GM13976 (cell line): ENCODE results near the gene ATP8B2.
"Not testable (repeated sequence)": the region's sequence is repeated elsewhere in the genome, so short reads cannot be mapped to it uniquely, and the experiment has no call there.

Source experiments
- DNase-seq: peaks from one replicate; pipeline ENCODE4 v3.0.0; 2012; ENCODE audit warnings: low spot score
- CTCF ChIP-seq: IDR thresholded peaks from 2 replicates; pipeline ENCODE4 v1.5.1; 2012; ENCODE audit warnings: borderline replicate concordance, mild to moderate bottlenecking; ENCODE audit not compliant: insufficient read depth; ENCODE audit errors: extremely low read depth, missing control alignments, control extremely low read depth
- in situ Hi-C: fragments of 300-500 bp; cut with MboI; formaldehyde crosslinking; loops from one replicate; pipeline ENCODE4 v1.12.0; 2022; ENCODE audit warnings: low sequenced_read_pairs, mixed read lengths, inconsistent platforms; ENCODE audit not compliant: unreplicated experiment

Gene ATP8B2, protein sequence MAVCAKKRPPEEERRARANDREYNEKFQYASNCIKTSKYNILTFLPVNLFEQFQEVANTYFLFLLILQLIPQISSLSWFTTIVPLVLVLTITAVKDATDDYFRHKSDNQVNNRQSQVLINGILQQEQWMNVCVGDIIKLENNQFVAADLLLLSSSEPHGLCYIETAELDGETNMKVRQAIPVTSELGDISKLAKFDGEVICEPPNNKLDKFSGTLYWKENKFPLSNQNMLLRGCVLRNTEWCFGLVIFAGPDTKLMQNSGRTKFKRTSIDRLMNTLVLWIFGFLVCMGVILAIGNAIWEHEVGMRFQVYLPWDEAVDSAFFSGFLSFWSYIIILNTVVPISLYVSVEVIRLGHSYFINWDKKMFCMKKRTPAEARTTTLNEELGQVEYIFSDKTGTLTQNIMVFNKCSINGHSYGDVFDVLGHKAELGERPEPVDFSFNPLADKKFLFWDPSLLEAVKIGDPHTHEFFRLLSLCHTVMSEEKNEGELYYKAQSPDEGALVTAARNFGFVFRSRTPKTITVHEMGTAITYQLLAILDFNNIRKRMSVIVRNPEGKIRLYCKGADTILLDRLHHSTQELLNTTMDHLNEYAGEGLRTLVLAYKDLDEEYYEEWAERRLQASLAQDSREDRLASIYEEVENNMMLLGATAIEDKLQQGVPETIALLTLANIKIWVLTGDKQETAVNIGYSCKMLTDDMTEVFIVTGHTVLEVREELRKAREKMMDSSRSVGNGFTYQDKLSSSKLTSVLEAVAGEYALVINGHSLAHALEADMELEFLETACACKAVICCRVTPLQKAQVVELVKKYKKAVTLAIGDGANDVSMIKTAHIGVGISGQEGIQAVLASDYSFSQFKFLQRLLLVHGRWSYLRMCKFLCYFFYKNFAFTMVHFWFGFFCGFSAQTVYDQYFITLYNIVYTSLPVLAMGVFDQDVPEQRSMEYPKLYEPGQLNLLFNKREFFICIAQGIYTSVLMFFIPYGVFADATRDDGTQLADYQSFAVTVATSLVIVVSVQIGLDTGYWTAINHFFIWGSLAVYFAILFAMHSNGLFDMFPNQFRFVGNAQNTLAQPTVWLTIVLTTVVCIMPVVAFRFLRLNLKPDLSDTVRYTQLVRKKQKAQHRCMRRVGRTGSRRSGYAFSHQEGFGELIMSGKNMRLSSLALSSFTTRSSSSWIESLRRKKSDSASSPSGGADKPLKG

DNA sequence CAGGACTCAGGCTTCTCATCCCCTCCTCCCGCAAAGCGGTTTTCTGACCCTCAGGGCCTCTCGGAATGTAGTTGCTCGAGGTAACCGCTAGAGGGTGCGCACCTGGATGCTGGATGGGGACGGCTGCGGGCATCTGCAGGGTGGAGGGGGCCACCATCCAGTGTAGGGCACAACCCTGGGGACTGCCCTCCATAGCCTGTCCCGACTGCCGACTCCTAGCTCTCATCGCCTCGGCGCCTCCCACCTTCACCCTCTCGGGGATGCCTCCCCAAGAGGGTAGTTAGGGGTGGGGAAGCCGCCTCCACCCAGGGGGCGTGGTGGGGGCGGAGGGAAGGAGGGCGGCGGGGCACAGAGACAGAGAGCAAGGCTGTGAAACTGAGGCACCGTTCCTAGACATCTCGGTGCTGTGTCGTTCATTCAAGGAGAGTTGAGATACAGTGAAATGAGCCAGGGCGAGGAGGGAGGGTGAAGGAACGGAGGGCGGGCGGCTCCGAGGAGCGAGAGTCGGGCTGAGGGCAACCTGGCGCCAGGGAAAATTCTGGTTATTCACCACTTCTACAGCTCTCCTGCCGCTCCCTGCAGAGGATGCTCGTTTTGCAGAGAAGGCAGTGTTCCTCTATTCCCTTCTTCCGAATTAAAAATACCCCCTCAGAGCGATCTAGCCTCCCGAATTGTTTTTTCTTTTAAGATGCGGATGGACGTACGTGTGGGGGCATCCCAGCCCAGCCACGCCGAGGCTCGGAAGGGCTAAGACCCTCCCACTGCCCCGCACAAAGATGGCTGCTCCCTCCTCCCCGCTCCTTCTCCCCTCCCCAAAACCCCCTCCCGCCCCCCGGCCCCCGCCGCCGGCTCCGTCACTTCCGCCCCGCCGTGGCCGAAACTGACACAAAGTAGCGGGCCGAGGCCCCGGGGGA, at the start of gene ATP8B2:
ATP8B2 (plus strand) TSS at position 857 of the 914 bp plus-strand sequence. CDS start 2,617 bp downstream, outside the sequence.
- in situ Hi-C loops: no loop called here
- peak; percentile 92 for TF ChIP-seq CTCF
- DNase-seq: peak; percentile 91

GRCh38 chr1:154276797-154277196, 48.5 kb upstream of the ATP8B2 start:
- in situ Hi-C loops: no loop called here
- peak; percentile 20 for TF ChIP-seq CTCF
- DNase-seq: no peak

DNA sequence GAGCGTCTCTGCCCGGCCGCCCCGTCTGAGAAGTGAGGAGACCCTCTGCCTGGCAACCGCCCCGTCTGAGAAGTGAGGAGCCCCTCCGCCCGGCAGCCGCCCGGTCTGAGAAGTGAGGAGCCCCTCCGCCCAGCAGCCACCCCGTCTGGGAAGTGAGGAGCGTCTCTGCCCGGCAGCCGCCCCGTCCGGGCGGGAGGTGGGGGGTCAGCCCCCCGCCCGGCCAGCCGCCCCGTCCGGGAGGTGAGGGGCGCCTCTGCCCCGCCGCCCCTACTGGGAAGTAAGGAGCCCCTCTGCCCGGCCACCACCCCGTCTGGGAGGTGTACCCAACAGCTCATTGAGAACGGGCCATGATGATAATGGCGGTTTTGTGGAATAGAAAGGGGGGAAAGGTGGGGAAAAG, 37.7 kb upstream of the ATP8B2 start:
- DNase-seq, in situ Hi-C loops: not testable (repeated sequence)

DNA sequence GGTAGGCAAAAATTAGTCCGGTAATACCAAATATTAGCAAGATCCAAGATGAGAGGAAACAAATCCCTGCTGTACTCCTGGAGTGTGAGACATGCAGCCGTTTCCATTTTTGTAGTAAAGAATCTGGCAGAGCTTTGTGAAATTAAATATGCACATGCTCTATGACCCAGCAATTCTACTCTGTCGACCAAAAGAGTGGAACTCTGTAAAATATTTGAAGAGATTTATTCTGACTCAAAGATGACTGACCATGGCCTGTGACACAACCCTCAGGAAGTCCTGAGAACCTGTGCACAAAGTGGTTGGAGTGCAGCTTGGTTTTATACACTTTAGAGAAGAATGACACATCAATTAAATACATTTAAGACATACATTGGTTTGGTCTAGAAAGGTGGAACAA, 36.7 kb upstream of the ATP8B2 start:
- DNase-seq: no peak
- TF ChIP-seq CTCF: no peak
- in situ Hi-C loops: no loop called here

DNA sequence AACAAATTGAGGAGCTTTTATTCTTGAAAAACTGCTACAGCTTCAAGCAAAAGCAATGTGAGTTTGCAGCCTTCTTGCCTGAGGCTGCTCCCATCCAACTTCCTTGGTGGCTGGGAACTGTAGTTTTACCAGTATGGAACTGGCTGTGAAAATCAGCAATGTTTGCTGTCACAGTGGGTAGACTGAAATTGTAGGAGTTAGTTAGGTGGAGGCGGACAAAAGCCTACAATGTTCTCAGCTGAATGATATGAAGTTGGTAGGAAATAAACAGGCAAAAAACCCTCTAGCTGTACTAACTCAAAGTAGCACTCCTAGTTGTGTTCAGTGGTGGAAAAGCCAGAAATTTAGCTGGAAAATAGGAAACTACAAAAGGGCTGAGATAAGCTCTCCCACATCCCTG, 34.4 kb upstream of the ATP8B2 start:
- DNase-seq: no peak
- TF ChIP-seq CTCF: no peak
- in situ Hi-C loops: no loop called here

DNA sequence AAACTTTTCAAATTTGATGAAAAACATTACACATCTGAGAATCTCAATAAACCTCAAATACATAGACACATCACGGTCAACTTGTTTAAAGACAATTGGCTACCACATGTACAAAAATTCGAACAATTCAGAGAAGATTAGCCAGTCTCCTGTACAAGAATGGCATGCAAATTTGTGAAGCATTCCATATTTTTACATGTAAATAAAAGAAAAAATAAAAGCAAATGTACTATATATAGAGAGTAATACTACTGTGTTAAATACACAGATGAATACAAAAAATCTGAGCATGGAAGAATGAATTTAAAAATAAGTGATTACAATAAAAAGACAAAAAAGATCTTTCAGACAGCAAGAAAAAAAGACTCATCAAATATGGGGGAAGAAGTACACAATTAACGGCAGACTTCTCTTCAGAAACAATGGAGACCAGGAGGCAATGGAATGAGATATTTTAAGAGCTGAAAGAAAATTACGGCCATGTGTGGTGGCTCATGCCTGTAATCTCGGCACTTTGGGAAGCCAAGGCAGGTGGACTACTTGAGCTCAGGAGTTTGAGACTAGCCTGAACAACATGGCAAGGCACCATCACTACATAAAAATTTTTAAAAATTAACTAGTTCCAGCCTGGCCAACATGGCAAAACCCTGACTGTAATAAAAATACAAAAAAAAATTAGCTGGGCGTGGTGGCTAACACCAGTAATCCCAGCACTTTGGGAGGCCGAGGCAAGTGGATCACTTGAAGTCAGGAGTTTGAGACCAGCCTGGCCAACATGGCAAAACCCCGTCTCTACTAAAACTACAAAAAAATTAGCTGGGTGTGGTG, 29.7 kb upstream of the ATP8B2 start:
- DNase-seq: no peak
- in situ Hi-C loops: no loop called here
- TF ChIP-seq CTCF: no peak
